Esophagus muscularis mucosa (tissue), 4 donors: ENCODE results near the gene LSM4. TPM values are rescaled to one million over a fixed set of nuclear protein-coding genes. Genes with fewer than 3 reads are reported as not detected.

Source experiments
- DNase-seq: peaks from one replicate; pipeline ENCODE4 v3.0.0-alpha.2; 2017; ENCODE audit errors: extremely low spot score
- H3K27ac ChIP-seq, 4 donors: fragments of 200-600 bp; sonication (generic); replicated peaks in 1 of 4; 1 replicate in 3 of 4; 2 replicates in 1 of 4; pipeline ENCODE4 v1.5.1; 2016 to 2019; ENCODE audit warnings: mild to moderate bottlenecking in 1 of 4
- H3K27me3 ChIP-seq, 4 donors: fragments of 200-600 bp; sonication (generic); one replicate each; pipeline versions ENCODE4 v1.5.1 to v1.6.0; 2016 to 2019
- H3K36me3 ChIP-seq, 4 donors: fragments of 200-600 bp; sonication (generic); one replicate each; pipeline ENCODE4 v1.5.1; 2016 to 2019
- H3K4me1 ChIP-seq, 4 donors: fragments of 200-600 bp; sonication (generic); one replicate each; pipeline ENCODE4 v1.5.1; 2016 to 2019
- H3K4me3 ChIP-seq, 4 donors: fragments of 200-600 bp; sonication (generic); 1 replicate in 2 of 4; 2 replicates in 2 of 4; pipeline ENCODE4 v1.5.1; 2016 to 2019; ENCODE audit warnings: mild to moderate bottlenecking in 4 of 4, moderate library complexity in 1 of 4
- H3K9me3 ChIP-seq, 4 donors: fragments of 200-600 bp; sonication (generic); 1 replicate in 3 of 4; 2 replicates in 1 of 4; pipeline ENCODE4 v1.5.1; 2016 to 2019
- CTCF ChIP-seq, 3 experiments: fragments of 200-600 bp in 2 of 3; fragments of 450-650 bp in 1 of 3; sonication (generic) in 2 of 3; IDR thresholded peaks; one replicate each; pipeline ENCODE4 v1.5.1; 2017 to 2019; ENCODE audit warnings: antibody characterized with exemption in 3 of 3, mild to moderate bottlenecking in 2 of 3, moderate library complexity in 1 of 3
- EP300 ChIP-seq: sonication (generic); formaldehyde crosslinking; IDR thresholded peaks from one replicate; pipeline ENCODE4 v1.6.1; 2017; ENCODE audit warnings: antibody characterized with exemption
- POLR2A ChIP-seq: fragments of 450-650 bp; IDR thresholded peaks from one replicate; pipeline ENCODE4 v1.6.1; 2017; ENCODE audit warnings: antibody characterized with exemption, moderate library complexity, mild to moderate bottlenecking, low read depth
- POLR2AphosphoS5 ChIP-seq, 2 donors: sonication (generic); formaldehyde crosslinking; IDR thresholded peaks; one replicate each; pipeline ENCODE4 v1.6.1; 2017; ENCODE audit warnings: antibody characterized with exemption in 2 of 2
- WGBS: methylation state at CpG from one replicate; pipeline ENCODE4 v1.1.5; 2018; 5-methylcytosine and 5-hydroxymethylcytosine counted together
- intact Hi-C: fragments of 100-400 bp; cut with DNase I; formaldehyde crosslinking; loops from one replicate; pipeline ENCODE4 v1.15.1; 2023
- total RNA-seq, 4 donors: library from RNA; depleted of rRNA; stranded (reverse); fragments of >200 nt; gene quantifications; one replicate each; pipeline versions ENCODE4 v1.1.0 to v1.2.1, GENCODE V29; 2016

Gene LSM4
- total RNA-seq, 4 donors from 2014 or later: 86.8 to 116 (median 93.9) TPM

- no peak for DNase-seq
- intact Hi-C loops: no loop called here
- WGBS: 69% methylated on average over 13 of the region's 18 CpGs
- H3K27me3 ChIP-seq: no peaks in the 10 kb centered on the region
- no peak for TF ChIP-seq POLR2A
- TF ChIP-seq EP300: no peak
- TF ChIP-seq CTCF (IDR thresholded peaks at IDR 0.05): no peak
- no peak for TF ChIP-seq POLR2AphosphoS5 (IDR thresholded peaks at IDR 0.05)
- H3K4me3 ChIP-seq: peak overlapping the region in 3 of 4 donors; percentile 67 to 77 (median 76)
- peak overlapping the region; percentile 97 to 99 (median 98) for H3K27ac ChIP-seq
- peaks cover 21 to 45% (median 39%) of the 10 kb centered on the region in 4 donors for H3K4me1 ChIP-seq
- no peaks in the 10 kb centered on the region for H3K9me3 ChIP-seq
- H3K36me3 ChIP-seq: no peaks in the 10 kb centered on the region
Observed at GRCh38 chr19:18293642-18294466, 29.0 kb downstream of the LSM4 start.

GRCh38 chr19:18292810-18293641 is 29.9 kb downstream of the LSM4 start:
- Histone ChIP-seq H3K36me3 (no peaks in the 10 kb centered on the region), H3K27ac (peak overlapping the region; percentile 97 to 99 (median 98)), H3K4me1 (peaks cover 21 to 45% (median 41%) of the 10 kb centered on the region in 4 donors), H3K4me3 (peak overlapping the region; percentile 56 to 77 (median 72)), H3K27me3 (no peaks in the 10 kb centered on the region), H3K9me3 (no peaks in the 10 kb centered on the region)
- TF ChIP-seq CTCF (IDR thresholded peaks at IDR 0.05) (no peak), EP300 (no peak), POLR2AphosphoS5 (IDR thresholded peaks at IDR 0.05) (peak; percentile 27 to 50), POLR2A (no peak)
- DNase-seq: no peak
- intact Hi-C loops: no loop called here
- WGBS: 8% methylated on average over 29 of the region's 31 CpGs

- H3K27ac ChIP-seq: peak overlapping the region; percentile 97 to 99 (median 98)
- no peaks in the 10 kb centered on the region for H3K36me3 ChIP-seq
- WGBS: under 1% methylated on average over 11 of the region's 20 CpGs
- no peaks in the 10 kb centered on the region for H3K9me3 ChIP-seq
- H3K4me3 ChIP-seq: peak overlapping the region; percentile 56 to 77 (median 72)
- H3K4me1 ChIP-seq: peaks cover 21 to 46% (median 42%) of the 10 kb centered on the region in 4 donors
- intact Hi-C loops: no loop called here
- DNase-seq: no peak
- H3K27me3 ChIP-seq: no peaks in the 10 kb centered on the region
- peak; percentile 6 for TF ChIP-seq POLR2A
- TF ChIP-seq EP300: no peak
Observed at GRCh38 chr19:18292462-18292809, 30.4 kb downstream of the LSM4 start.

- DNase-seq: no peak
- TF ChIP-seq EP300: peak; percentile 68
- peak; percentile 85 to 95 for TF ChIP-seq POLR2AphosphoS5 (IDR thresholded peaks at IDR 0.05)
- no peak for TF ChIP-seq CTCF (IDR thresholded peaks at IDR 0.05)
- no peak for TF ChIP-seq POLR2A
- Histone ChIP-seq H3K4me3 (peak overlapping the region; percentile 56 to 77 (median 72)), H3K4me1 (peaks cover 21 to 46% (median 40%) of the 10 kb centered on the region in 4 donors), H3K36me3 (no peaks in the 10 kb centered on the region), H3K27ac (peak overlapping the region; percentile 97 to 99 (median 98)), H3K9me3 (no peaks in the 10 kb centered on the region), H3K27me3 (no peaks in the 10 kb centered on the region)
- intact Hi-C loops: no loop called here
- WGBS: 0% methylated on average over 6 of the region's 75 CpGs
Observed at GRCh38 chr19:18291590-18292461, 31.1 kb downstream of the LSM4 start.
